ENCODE data around the gene LFNG.
A peak's percentile ranks its signal among the peaks of the same experiment; 100 is the strongest.

The LFNG gene, protein sequence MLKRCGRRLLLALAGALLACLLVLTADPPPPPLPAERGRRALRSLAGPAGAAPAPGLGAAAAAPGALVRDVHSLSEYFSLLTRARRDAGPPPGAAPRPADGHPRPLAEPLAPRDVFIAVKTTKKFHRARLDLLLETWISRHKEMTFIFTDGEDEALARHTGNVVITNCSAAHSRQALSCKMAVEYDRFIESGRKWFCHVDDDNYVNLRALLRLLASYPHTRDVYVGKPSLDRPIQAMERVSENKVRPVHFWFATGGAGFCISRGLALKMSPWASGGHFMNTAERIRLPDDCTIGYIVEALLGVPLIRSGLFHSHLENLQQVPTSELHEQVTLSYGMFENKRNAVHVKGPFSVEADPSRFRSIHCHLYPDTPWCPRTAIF

DNA sequence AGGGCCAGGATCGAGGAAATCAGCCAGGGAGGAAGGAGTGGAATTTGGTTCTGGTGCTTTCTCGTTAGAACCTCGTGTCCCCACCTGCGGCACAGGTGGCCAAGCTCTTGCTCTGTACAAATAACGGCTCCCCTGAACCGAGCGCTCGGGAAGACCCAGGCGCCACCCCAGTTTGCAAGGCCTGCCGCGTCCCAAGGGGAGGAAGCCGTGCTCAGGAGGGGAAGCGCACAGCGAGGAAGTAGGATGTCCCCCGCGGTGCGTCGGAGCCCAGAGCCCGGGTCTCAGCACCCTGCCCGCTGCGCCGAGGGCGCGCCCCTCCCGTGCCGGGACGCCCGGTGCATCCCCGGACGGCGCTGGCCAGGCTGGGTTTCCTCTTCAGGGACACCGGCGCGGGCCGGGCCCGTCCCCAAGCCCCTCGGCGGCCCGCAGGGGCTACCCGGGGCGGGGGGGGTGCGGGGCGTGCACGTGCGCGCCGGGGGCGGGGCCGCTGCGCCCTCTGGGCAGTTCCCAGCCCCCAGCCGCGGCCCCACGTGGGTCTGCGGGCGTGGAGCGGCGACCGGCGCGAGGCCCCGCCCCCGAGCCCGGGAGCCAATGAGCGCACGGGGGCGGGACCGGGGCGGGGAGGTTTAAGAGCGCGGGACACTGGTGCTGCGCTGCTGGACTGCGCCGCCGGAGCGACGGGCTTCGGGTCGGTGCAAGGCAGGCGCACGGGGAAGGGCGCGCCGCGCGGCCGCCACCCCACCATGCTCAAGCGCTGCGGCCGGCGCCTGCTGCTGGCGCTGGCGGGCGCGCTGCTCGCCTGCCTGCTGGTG lies at the start of gene LFNG:
Gene LFNG (plus strand): TSS at position 656 of the 812 bp plus-strand sequence. CDS start 88 bp downstream, at position 744.
- DNase-seq (ENCODE audit: extremely low read depth in 1 of 2, low read depth in 1 of 2) = peak; percentile 69 to 80

DNA sequence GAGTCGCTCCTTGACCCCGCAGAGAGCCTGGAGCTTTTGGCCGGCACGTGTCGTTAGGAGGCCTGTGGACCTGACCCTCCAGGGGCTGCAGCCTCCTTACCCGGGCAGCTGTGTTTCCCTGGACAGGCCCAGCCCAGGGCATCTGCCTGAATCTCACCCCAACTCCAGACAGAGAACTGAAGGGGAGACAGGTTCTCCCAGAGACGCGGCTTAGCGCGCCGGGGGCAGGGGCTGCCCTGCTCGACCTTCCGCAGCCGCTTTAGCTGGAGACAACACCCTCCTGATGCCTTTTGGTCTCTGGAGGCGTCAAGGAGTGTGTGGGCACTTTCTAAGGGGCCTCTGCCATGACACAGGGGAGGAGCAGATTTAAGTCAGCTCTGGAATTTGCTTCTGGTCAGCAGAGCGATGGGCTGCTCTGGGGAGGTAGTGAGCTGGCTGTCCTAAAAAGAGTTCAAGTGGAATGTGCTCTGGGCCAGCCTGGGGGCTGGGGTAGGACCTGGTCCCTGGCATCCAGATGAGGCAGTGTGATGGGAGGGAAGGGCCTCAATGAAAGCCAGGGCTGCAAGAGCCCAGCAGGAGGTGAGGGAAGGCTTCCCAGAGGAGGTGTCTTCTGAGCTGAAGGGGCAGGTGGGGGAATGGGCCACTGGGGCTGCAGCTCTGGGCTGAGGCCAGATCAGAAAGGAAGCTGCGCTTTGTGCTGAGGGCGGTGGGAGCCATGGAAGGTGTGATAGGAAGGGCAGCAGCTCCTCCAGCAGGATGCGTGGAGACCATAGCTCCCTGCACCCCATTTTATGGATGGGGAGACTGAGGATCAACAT lies 49.2 kb upstream of the LFNG start:
- DNase-seq (ENCODE audit: extremely low read depth in 1 of 2, low read depth in 1 of 2) = no peak

DNA sequence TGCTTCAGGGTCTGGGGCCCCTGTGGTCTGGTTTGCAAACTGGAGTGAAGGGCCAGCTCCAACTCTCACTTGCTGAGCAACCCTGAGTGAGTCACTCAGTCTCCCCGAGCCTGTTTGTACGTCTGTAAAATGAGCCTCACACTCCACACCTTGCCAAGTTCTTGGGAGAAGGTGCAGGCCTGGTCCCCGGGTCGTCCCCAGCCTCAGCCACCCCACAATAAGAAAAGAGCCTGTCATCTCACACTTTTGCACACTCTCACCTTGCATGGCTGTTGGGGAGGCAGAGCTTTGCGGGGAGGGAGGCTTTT lies 48.6 kb upstream of the LFNG start:
- no peak for DNase-seq (ENCODE audit: extremely low read depth in 1 of 2, low read depth in 1 of 2)

DNA sequence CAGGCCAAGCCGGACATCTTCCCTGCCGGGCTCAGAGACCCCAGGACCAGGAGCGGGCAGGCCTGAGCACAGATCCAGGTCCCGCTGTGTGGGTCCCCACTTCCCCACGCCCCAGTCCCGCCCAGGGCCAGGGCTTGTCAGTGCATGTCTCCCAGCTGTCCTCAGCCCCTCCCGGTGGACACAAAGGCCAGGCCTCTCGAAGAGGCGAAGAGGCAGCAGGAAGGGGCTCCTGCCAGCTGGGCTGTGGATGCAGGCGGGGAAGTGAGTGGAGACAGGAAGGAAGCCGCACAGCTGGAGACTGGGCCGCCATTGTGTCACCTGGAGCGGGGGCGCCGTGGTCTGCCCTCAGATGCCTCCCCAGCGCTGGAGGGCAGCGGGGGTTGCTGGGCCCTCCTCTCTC lies 48.2 kb upstream of the LFNG start:
- no peak for DNase-seq (ENCODE audit: extremely low read depth in 1 of 2, low read depth in 1 of 2)

DNA sequence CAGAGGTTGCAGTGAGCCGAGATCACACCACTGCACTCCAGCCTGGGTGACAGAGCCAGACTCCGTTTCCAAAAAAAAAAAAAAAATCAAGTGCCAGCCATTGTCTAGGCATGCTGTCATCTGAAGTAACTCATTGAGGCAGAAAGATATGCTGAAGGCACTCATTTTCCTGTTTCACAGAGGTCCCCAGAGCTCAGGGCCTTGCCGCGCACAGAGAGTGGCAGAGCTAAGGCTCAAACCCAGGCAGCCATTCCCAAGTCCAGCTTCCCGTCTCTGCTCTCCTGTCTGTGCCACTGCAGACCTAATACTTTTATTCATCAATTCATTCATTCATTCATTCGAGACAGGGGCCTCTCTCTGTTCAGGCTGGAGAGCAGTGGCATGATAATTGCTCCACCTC lies 46.8 kb upstream of the LFNG start:
- no peak for DNase-seq (ENCODE audit: extremely low read depth in 1 of 2, low read depth in 1 of 2)

DNA sequence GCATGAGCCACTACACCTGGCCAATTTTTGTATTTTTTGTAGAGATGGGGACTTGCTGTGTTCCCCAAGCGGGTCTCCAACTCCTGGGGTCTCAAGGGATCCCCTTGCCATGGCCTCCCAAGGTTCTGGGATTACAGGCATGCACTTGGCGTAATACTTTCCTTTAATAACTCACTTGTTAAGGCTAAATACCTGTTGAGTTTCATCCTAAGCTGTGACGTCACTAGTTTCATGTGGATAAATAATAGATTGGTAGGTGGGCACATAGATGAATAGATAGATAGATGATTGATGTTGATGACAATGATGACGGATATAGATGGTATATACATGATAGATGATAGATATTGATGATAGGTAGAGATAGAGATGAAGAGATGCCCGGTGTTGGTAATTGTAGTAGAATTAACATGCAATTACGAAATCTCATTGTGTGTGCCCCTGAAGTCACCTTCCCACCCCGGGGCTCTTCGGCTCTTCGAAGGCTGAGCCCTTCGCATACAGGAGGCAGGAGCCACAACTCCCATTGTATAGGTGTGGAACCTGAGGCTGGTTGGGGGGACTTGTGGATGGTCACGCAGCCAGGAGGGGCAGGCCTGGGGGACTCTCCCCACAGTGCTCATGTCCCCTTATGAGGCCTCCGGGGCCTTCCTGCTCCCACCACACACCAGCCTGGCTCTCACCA lies 45.9 kb upstream of the LFNG start:
- DNase-seq (ENCODE audit: extremely low read depth in 1 of 2, low read depth in 1 of 2) = no peak

DNA sequence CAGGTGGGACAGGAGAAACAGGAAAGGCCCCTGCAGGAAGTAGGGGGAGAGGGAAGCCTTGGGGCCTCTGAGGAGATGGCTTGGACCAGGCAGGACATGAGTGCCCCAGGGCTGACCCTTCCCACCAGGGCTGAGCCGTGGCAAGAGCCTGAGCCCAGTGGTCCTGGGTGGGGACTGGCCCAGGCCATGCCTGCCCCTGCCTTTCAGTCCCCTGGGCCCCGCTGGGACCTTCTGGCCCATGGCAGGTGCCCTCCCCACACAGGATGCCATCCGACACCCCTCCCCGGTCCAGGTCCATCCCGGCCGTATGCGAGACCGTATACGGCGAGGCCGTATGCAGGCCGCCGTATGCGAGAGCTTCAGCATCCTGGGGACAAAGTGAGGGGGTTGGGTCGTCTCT lies 45.4 kb upstream of the LFNG start:
- DNase-seq (ENCODE audit: extremely low read depth in 1 of 2, low read depth in 1 of 2) = no peak

DNA sequence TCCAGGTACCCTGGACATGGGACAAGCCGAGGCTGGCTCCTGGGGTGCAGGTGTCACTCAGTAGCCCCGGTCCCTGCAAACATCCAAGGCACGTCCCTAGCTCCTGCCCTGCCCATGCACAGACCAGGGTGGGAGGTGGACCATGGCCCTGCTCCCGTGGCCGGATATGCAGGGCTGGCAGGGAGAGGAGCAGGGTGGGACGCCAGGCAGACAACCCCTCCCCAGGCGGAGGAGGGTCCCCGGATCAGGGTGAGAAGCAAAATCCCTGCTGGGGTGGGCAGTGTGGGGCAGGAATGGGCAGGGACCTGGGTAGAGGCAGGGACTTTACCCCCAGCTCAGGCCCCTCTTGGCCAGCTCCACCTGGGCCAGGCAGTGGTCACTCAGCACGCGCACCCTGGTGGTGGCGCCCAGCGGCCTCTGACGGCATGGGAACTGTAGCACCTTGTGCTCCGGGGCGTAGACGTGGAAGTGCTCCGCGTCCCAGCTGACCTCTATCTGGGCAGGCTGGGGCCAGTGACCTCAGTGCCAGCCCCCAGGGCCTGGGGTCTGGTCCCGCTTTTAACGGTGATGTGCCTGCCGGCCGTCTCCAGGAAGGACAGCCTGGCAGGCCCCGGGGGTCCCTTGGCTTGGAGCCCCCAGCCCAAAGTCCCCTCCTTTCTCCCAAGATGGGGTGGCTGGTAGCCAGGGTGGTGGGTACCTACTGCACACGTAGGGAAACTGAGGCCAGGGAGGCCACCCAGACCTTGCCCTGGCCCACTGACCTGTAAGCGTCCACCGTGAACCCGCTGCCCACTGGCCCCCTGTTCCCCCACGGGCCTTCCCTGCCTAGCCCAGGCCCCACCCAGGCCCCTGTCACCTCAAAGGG lies 44.5 kb upstream of the LFNG start:
- DNase-seq (ENCODE audit: extremely low read depth in 1 of 2, low read depth in 1 of 2) = no peak

DNA sequence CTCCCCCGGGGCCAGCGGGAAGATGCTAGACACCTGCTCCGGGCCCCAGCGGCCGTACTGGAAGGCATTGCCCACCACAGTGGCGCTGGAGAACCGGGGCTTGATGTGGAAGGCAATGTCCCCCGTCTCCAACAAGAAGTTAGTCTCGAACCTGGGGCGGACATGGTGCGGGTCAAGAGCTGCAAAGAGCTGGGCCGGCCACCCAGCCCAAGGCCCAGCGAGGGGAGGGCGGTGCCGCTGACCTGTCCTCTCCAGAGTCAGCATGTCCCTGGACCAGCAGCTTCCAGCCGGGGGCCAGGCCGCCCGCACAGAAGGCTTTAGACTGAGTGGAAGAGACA lies 43.9 kb upstream of the LFNG start:
- DNase-seq (ENCODE audit: extremely low read depth in 1 of 2, low read depth in 1 of 2) = no peak

DNA sequence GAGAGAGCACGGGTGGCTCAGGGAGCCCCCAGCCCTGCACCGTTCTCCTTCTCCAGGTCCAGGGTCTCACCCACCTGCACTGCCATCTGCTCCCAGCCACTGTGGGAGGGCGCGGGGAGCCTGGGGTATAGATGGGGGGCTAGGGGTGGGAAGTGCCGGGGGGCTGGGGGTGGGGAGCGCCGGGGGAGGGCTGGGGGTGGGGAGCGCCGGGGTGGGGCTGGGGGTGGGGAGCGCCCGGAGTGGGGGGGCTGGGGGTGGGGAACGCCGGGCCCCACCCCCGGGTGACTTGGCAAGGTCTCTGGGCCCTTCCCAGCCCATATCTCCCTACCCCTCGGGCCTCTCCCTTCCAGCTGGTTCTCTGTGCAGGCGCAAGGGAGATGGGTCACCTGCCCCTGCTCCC lies 43.3 kb upstream of the LFNG start, which contains the start of gene GRIFIN:
Gene GRIFIN (minus strand): TSS at position 101 of the 400 bp plus-strand sequence. CDS start 15 bp downstream, at position 86.
- no peak for DNase-seq (ENCODE audit: extremely low read depth in 1 of 2, low read depth in 1 of 2)

DNA sequence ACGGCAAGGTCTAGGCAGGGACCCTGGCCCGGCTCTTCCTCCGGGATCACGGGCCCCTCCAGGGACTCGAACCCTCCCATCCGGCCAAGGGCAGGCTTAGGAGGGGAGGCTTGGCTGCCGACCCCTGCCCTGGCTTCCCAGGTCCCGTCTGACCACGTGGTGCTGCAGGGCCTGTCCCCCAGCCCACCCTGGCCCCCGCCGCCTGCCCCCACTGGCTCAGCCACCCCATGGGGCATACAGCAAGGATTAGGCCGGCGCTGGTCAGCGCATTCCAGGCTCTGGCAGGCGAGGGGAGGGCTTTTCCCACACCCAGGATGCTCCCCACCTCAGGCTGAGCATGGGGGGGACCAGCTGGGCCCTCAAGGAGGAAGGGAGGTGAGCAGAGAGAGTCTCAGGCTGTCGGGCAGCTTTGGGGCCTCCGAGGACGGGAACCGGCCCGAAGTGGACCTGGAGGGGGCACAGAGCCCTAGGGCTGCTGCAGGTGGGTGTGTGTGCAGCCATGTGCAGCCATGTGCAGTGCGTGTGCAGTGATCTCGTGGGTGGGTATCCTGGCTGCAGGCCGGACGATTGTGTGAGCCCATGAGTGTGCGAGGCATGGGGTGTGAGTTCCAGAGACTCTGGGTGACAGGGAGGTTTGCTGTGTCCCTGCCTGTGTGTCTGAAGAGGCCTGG lies 42.7 kb upstream of the LFNG start:
- no peak for DNase-seq (ENCODE audit: extremely low read depth in 1 of 2, low read depth in 1 of 2)

DNA sequence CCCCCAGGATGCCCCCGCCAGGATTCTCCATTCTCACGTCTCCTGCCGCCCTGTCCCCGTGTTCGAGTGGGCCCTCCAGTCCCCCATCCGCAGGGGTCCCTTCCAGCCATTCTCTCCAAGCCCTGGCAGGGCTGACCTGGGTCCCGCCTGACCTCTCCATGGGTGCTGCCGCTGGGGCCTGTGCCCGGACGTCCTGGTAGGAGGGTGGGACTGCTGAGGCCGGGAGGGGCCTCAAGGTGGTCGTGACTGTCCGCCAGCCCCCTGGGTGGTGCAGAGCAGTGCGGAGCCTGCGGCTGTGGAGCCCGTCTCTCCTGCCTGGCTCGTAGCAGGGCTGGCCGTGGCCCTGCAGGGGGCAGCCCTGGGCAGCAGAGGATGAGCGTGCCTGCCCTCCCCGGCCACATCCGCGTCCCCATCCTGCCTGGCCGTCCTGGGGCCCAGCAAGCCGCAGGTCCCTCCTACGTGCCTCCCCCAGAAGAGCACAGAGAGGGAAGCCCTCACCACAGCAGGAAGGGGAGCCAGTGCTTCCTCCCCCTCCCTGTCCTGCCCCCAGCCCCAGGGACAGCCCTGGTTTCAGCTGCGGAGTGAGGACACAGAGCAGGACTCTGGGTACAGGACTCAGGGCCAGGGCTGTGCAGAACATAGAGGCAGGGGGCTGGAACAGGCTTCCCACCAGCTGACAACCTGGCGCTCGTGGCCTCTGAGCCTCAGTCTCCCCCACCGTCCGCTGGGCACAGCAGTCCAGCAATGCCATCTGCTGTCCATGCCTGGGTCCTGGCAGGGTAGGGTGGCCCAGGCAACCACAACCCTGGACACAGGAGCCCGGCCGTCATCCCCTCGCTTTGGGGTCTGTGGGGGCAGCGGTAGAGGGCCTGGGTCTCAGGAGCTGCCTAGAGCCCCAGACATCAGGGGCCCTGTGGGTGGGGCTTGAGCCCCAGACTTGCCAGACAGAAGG lies 41.9 kb upstream of the LFNG start:
- peak; percentile 29 to 30 for DNase-seq (ENCODE audit: extremely low read depth in 1 of 2, low read depth in 1 of 2)

DNA sequence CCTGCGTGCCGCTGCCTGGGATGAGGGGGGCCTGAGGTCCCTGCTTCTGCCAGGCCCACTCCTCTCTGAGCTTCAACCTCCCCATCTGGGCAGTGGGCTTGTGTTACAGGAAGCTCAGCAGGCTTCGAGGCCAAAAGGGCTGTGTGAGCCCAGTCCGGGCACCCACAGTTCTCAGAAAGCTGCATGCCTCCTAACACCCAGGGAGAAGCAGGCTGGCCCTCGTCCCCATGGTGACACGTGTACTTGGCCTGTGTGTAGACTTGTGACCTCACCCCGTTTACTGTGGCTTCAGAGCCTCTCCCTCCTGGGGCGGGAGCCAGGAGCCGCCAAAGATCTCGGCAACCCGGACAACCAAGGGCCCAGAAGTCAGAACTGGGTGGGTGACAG lies 41.2 kb upstream of the LFNG start:
- DNase-seq (ENCODE audit: extremely low read depth in 1 of 2, low read depth in 1 of 2) = no peak

DNA sequence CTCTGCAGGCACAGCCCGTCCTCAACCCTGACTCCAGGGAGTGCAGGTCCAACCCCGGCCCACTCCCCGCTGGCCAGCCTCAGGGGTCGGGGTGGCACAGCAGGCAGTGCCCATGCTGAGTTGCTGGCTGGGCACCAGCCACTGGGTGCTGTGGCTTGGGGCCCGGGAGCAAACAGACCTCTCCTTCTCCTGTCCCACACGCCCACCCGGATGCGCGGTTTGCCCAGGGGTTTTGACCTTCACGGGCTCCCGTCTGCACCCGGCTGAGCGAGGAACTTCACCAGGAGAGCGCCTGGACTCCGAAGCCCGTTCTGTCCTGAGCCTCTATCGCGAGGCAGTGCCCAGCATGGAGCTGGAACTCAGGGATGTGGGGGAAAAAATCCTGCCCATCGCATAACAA lies 40.8 kb upstream of the LFNG start:
- no peak for DNase-seq (ENCODE audit: extremely low read depth in 1 of 2, low read depth in 1 of 2)

DNA sequence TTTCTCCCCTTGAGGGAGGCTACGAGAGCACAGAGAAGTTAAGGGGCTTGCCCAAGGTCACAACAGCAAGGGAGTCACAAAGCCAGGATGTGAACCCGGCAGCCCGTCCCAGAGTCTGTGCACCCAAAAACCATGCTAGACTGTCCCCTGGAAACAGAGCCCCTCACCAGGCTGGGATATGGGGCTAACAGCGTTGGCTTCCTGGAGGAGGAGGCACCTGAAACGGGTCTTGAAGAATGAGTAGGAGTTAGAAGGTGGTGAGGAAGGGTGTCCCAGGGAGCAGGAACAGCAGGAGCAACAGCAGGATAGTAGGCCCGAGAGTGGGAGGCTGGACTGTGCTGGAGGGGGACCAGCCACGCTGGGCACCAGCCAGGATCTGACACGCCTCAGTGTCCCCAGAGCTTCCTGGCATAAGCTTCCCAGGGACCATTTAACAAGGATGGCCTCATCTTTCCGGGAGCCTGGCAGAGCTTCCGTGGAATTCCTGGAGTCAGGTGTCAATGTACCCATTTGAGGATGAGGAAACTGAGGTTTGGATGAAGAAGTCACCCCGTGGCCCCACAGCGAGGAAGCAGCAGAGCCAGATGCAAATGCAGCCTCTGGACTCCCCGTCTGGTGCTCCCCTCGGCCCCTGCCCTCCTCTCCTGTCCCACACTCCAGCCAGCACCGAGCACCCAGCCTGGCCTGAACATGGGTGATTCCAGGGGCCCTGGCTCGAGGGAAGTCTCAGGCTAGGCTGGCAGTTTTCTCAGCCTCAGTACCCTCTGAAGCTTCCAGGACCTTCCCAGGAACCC lies 40.1 kb upstream of the LFNG start:
- no peak for DNase-seq (ENCODE audit: extremely low read depth in 1 of 2, low read depth in 1 of 2)

DNA sequence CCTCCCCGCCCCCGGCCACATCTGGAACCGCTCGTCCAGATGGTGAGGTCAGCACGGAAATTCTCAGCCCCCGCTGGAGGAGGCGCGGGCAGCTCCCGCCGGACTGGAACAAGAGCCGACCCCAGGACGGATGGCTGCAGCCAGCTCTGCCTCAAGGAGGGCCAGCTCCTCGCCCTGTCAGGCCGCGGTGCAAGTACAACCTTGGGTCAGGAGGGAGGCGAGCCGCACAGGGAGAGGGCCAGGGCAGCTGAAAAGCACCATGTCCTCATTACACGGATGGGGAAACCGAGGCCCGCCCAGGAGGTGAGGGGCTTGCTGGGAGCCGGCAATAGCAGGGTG lies 39.5 kb upstream of the LFNG start:
- no peak for DNase-seq (ENCODE audit: extremely low read depth in 1 of 2, low read depth in 1 of 2)

DNA sequence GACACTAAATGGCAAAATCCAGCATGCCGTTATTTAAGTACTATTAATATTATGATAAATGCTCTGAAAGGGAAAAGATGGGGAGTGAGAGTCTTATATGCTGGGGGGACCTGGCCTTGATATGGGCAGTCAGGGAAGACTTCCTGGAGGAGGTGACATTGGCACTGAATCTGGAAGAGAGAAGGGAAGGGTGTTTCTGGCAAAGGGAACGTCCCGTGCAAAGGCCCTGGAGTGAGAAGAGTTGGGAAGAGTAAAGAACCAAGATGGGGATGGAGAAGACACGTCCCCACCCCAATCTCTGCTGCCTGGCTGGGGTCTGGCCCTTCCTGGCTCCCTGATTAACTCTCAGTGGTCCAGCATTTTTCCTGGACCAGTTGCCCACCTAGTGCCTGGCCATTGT lies 38.4 kb upstream of the LFNG start:
- DNase-seq (ENCODE audit: extremely low read depth in 1 of 2, low read depth in 1 of 2) = no peak
